SIG-M5 (cell line): Measurements from ENCODE around the gene FRMD4B.

Source experiments
- DNase-seq: peaks from one replicate; lab custom pipeline; 2025; lab: John Stamatoyannopoulos, UW

FRMD4B gene

DNA sequence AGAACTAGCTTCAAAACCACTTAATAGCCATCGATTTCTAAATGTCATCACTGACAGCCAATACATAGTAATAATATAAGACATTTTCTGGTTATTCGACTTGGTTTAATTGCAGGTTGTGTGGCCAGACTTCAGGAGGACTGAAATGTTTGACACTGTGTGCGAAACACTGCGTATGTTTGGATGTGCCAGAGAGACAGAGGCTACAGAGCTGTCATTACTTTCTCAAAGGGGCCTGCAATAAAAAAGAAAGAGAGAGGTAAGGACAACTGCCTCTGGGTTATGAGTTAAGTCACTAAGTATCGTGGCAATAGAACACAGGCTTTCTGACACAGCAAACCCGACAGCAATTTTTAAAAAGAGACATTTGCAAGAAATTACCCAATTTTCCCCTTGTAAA lies 264.4 kb downstream of the FRMD4B start:
- no peak for DNase-seq

DNA sequence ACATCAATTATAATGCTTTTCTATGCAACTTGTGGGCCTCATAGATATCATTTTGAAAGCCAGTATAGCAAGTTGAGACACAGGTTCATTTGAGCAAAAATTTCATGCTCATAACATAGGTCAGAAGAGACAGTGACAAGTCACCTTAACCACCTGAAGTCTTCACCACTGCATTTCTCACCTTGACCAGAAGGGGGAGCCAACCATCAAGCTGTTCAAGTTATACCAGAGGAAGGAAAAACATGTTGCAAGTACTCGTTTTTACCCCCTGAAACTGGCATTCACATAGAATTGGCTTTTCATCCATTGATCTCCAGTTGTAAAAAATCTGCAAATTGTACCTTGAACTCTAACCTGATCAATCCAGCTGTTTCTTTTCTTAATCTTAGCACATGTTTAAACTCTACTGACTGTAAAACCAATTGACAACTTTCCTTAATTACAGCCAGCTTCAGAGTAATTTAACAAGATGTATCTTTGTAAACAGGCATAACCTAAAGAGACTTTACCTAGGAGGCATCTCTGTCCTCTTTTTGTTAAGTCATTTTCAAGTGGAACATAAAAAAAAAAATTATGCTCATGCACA lies 264.9 kb downstream of the FRMD4B start:
- DNase-seq = no peak
